Osteocyte (in vitro differentiated cells): ENCODE measurements around the gene PTPRN2. TPM values are rescaled to one million over a fixed set of nuclear protein-coding genes. Genes with fewer than 3 reads are reported as not detected.

ENCODE experiments used
- DNase-seq: peaks from one replicate; pipeline ENCODE4 v3.0.0; 2021; ENCODE audit warnings: mixed read lengths; ENCODE audit not compliant: unreplicated experiment; ENCODE audit errors: extremely low spot score
- H3K27ac Mint-ChIP-seq: one replicate; pipeline ENCODE4 v1.8.0; 2021; ENCODE audit warnings: mild to moderate bottlenecking, mixed read lengths; ENCODE audit not compliant: unreplicated experiment
- H3K27me3 Mint-ChIP-seq: one replicate; pipeline ENCODE4 v1.8.0; 2021; ENCODE audit warnings: mixed read lengths; ENCODE audit not compliant: unreplicated experiment
- H3K36me3 Mint-ChIP-seq: one replicate; pipeline ENCODE4 v1.8.0; 2021; ENCODE audit warnings: mixed read lengths; ENCODE audit not compliant: unreplicated experiment
- H3K4me1 Mint-ChIP-seq: one replicate; pipeline ENCODE4 v1.8.0; 2021; ENCODE audit warnings: mixed read lengths; ENCODE audit not compliant: unreplicated experiment
- H3K4me3 Mint-ChIP-seq: one replicate; pipeline ENCODE4 v1.8.0; 2021; ENCODE audit warnings: mild to moderate bottlenecking, moderate library complexity, mixed read lengths; ENCODE audit not compliant: unreplicated experiment
- H3K9me3 Mint-ChIP-seq: one replicate; pipeline ENCODE4 v1.8.0; 2021; ENCODE audit warnings: mixed read lengths; ENCODE audit not compliant: unreplicated experiment
- CTCF ChIP-seq: fragments of 200-600 bp; sonication (generic); IDR thresholded peaks from 2 replicates; pipeline ENCODE4 v1.5.0; 2021; ENCODE audit warnings: antibody characterized with exemption, mild to moderate bottlenecking, moderate library complexity
- total RNA-seq: library from RNA; stranded (reverse); gene quantifications from 2 replicates; pipeline ENCODE4 v1.2.1, GENCODE V29; 2021

PTPRN2 gene
- total RNA-seq, 1 donor from 2014 or later: 0.59 TPM

GRCh38 chr7:157547102-157547501 lies 1040.5 kb downstream of the PTPRN2 start:
- no peaks in the 10 kb centered on the region for H3K4me1 Mint-ChIP-seq
- no peak for DNase-seq
- TF ChIP-seq CTCF: no peak
- H3K9me3 Mint-ChIP-seq: no peaks in the 10 kb centered on the region
- no peaks in the 10 kb centered on the region for H3K36me3 Mint-ChIP-seq
- H3K27me3 Mint-ChIP-seq: no peaks in the 10 kb centered on the region
- no peak overlapping the region for H3K4me3 Mint-ChIP-seq
- no peak overlapping the region for H3K27ac Mint-ChIP-seq

GRCh38 chr7:157545681-157546060 lies 1042.0 kb downstream of the PTPRN2 start:
- no peak for TF ChIP-seq CTCF
- no peaks in the 10 kb centered on the region for H3K27me3 Mint-ChIP-seq
- no peaks in the 10 kb centered on the region for H3K36me3 Mint-ChIP-seq
- H3K4me3 Mint-ChIP-seq: no peak overlapping the region
- no peaks in the 10 kb centered on the region for H3K9me3 Mint-ChIP-seq
- DNase-seq: no peak
- no peak overlapping the region for H3K27ac Mint-ChIP-seq
- no peaks in the 10 kb centered on the region for H3K4me1 Mint-ChIP-seq

- no peak for DNase-seq
- Mint-ChIP-seq H3K27ac (no peak overlapping the region), H3K4me1 (no peaks in the 10 kb centered on the region), H3K36me3 (no peaks in the 10 kb centered on the region), H3K9me3 (no peaks in the 10 kb centered on the region), H3K4me3 (no peak overlapping the region), H3K27me3 (no peaks in the 10 kb centered on the region)
- no peak for TF ChIP-seq CTCF
These were observed 1042.5 kb downstream of the PTPRN2 start for GRCh38 chr7:157544980-157545680.

GRCh38 chr7:157544226-157544625 lies 1043.4 kb downstream of the PTPRN2 start:
- H3K36me3 Mint-ChIP-seq: no peaks in the 10 kb centered on the region
- no peak overlapping the region for H3K4me3 Mint-ChIP-seq
- no peaks in the 10 kb centered on the region for H3K27me3 Mint-ChIP-seq
- no peak for TF ChIP-seq CTCF
- H3K9me3 Mint-ChIP-seq: no peaks in the 10 kb centered on the region
- no peaks in the 10 kb centered on the region for H3K4me1 Mint-ChIP-seq
- H3K27ac Mint-ChIP-seq: no peak overlapping the region
- no peak for DNase-seq

- no peaks in the 10 kb centered on the region for H3K27me3 Mint-ChIP-seq
- H3K36me3 Mint-ChIP-seq: no peaks in the 10 kb centered on the region
- no peaks in the 10 kb centered on the region for H3K9me3 Mint-ChIP-seq
- DNase-seq: no peak
- H3K4me1 Mint-ChIP-seq: no peaks in the 10 kb centered on the region
- no peak for TF ChIP-seq CTCF
- no peak overlapping the region for H3K4me3 Mint-ChIP-seq
- H3K27ac Mint-ChIP-seq: no peak overlapping the region
These were observed 1043.8 kb downstream of the PTPRN2 start for GRCh38 chr7:157543791-157544190.
